ENCODE measurements around the gene AQP5. TPM values are rescaled to one million over a fixed set of nuclear protein-coding genes. Genes with fewer than 3 reads are reported as not detected.

Gene AQP5
- total and polyA plus RNA-seq, 2 experiments from 2014 or later = not detected

- no peaks in the 10 kb centered on the region for H3K36me3 ChIP-seq (ENCODE audit: low read depth)
- whole genome bisulfite sequencing, 2 experiments (ENCODE audit: low coverage in 1 of 2, low lambda C conversion rate in 2 of 2, missing lambda C conversion rate in 2 of 2) = 72 to 75% methylated on average over 12 of the region's 12 CpGs
Measured at GRCh38 chr12:49969651-49970429, 8.2 kb downstream of the AQP5 start.

GRCh38 chr12:49970658-49971057 lies 9.0 kb downstream of the AQP5 start:
- no peak for DNase-seq
- H3K9ac ChIP-seq = no peak overlapping the region

More at GRCh38 chr12:49969651-49970429, 8.2 kb downstream of the AQP5 start:
- no peaks in the 10 kb centered on the region for H4K20me1 ChIP-seq (ENCODE audit: insufficient read depth)
- no peaks in the 10 kb centered on the region for H3F3A ChIP-seq (ENCODE audit: insufficient read depth)
- H3K9me3 ChIP-seq (ENCODE audit: low read depth) = no peaks in the 10 kb centered on the region
- no peak overlapping the region for H3K4me2 ChIP-seq (ENCODE audit: unreplicated experiment)
- H3K4me3 ChIP-seq = no peak overlapping the region
- H3K27me3 ChIP-seq (replicated peaks; ENCODE audit: insufficient read depth) = peaks cover 15% of the 10 kb centered on the region
- TF ChIP-seq EZH2phosphoT487 (IDR thresholded peaks at IDR 0.05; ENCODE audit: insufficient read depth, low read depth) = no peak
- no peak for TF ChIP-seq EZH2 (IDR thresholded peaks at IDR 0.05; ENCODE audit: insufficient read depth, poor library complexity, severe bottlenecking)
- in situ Hi-C loops (cut with MboI) = loop anchor here (5.0 kb wide), 1 partner anchor 87 kb away; the partner anchor contains the start of gene ASIC1
- no peak overlapping the region for H3K27ac ChIP-seq
- H2AFZ ChIP-seq = no peak overlapping the region
- no peak overlapping the region for H3K9ac ChIP-seq
- H3K4me1 ChIP-seq (ENCODE audit: insufficient read depth) = no peaks in the 10 kb centered on the region
- H3K79me2 ChIP-seq (ENCODE audit: insufficient read depth) = no peaks in the 10 kb centered on the region
- H3K9me2 ChIP-seq (ENCODE audit: insufficient read depth) = no peaks in the 10 kb centered on the region
- no peak for DNase-seq

DNA sequence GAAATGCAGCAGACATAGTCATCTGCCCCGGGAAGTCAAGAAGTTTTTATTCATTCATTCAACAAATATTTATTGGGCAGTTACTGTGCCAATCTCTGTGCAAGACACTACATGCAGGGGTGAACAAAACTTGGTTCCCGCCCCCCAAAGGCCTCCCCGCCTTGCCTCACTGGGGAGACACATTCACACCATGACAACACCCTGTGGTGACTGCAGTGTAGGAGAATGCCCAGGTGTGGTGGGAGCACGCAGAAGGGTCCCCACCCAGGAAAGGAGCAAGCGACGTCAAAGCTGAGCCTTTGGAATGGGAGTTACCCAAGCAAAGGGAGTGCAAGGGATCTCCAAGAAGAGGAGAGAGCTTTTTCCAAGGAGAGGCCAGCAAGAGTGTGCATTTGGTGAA lies 9.5 kb downstream of the AQP5 start:
- Histone ChIP-seq H2AFZ (no peak overlapping the region), H3F3A (ENCODE audit: insufficient read depth) (no peaks in the 10 kb centered on the region), H3K9me3 (ENCODE audit: low read depth) (no peaks in the 10 kb centered on the region), H3K79me2 (ENCODE audit: insufficient read depth) (no peaks in the 10 kb centered on the region), H3K9ac (no peak overlapping the region), H3K4me2 (ENCODE audit: unreplicated experiment) (no peak overlapping the region), H3K9me2 (ENCODE audit: insufficient read depth) (no peaks in the 10 kb centered on the region), H3K4me3 (no peak overlapping the region), H4K20me1 (ENCODE audit: insufficient read depth) (no peaks in the 10 kb centered on the region), H3K27ac (no peak overlapping the region), H3K36me3 (ENCODE audit: low read depth) (no peaks in the 10 kb centered on the region), H3K27me3 (replicated peaks; ENCODE audit: insufficient read depth) (peaks cover 15% of the 10 kb centered on the region), H3K4me1 (ENCODE audit: insufficient read depth) (no peaks in the 10 kb centered on the region)
- WGBS, 2 experiments (ENCODE audit: low coverage in 1 of 2, low lambda C conversion rate in 2 of 2, missing lambda C conversion rate in 2 of 2) = 59 to 63% methylated on average over 6 of the region's 6 CpGs
- DNase-seq = no peak
- in situ Hi-C loops (cut with MboI) = no loop called here
- no peak for TF ChIP-seq EZH2 (IDR thresholded peaks at IDR 0.05; ENCODE audit: insufficient read depth, poor library complexity, severe bottlenecking)
- TF ChIP-seq EZH2phosphoT487 (IDR thresholded peaks at IDR 0.05; ENCODE audit: insufficient read depth, low read depth) = no peak

More at GRCh38 chr12:49970658-49971057, 9.0 kb downstream of the AQP5 start:
- H3K79me2 ChIP-seq (ENCODE audit: insufficient read depth) = no peaks in the 10 kb centered on the region
- no peaks in the 10 kb centered on the region for H3K9me2 ChIP-seq (ENCODE audit: insufficient read depth)
- H3K4me3 ChIP-seq = no peak overlapping the region
- H3K9me3 ChIP-seq (ENCODE audit: low read depth) = no peaks in the 10 kb centered on the region
- H3K27me3 ChIP-seq (replicated peaks; ENCODE audit: insufficient read depth) = peaks cover 15% of the 10 kb centered on the region
- H4K20me1 ChIP-seq (ENCODE audit: insufficient read depth) = no peaks in the 10 kb centered on the region
- H3K4me1 ChIP-seq (ENCODE audit: insufficient read depth) = no peaks in the 10 kb centered on the region
- H3K4me2 ChIP-seq (ENCODE audit: unreplicated experiment) = no peak overlapping the region
- no peak overlapping the region for H2AFZ ChIP-seq
- no peak overlapping the region for H3K27ac ChIP-seq
- TF ChIP-seq EZH2phosphoT487 (IDR thresholded peaks at IDR 0.05; ENCODE audit: insufficient read depth, low read depth) = no peak
- no peak for TF ChIP-seq EZH2 (IDR thresholded peaks at IDR 0.05; ENCODE audit: insufficient read depth, poor library complexity, severe bottlenecking)
- H3F3A ChIP-seq (ENCODE audit: insufficient read depth) = no peaks in the 10 kb centered on the region
- in situ Hi-C loops (cut with MboI) = no loop called here
- H3K36me3 ChIP-seq (ENCODE audit: low read depth) = no peaks in the 10 kb centered on the region
- 48 to 56% methylated on average over 9 to 10 of the region's 10 CpGs for WGBS, 2 experiments (ENCODE audit: low coverage in 1 of 2, low lambda C conversion rate in 2 of 2, missing lambda C conversion rate in 2 of 2)

DNA sequence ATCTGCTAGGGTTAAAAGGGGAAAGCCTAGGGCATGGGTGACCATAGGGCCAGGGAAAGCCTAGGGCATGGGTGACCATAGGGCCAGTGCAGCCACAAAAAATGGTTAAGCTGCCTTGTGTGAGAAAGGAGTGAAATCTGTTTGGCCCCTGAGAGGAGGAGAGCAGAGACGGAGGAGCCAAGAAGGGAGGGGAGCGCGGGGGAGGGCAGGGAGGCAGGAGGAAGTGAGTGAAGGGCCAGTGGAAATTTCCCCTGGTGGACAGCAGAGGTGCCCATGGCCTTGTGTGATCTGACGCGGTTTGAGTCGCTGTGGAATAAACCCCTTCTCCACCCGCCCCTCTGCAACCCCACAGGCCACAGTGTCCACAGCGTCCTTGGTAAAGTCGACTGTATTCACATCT lies 10.5 kb downstream of the AQP5 start:
- in situ Hi-C loops (cut with MboI) = no loop called here
- WGBS, 2 experiments (ENCODE audit: low coverage in 1 of 2, low lambda C conversion rate in 2 of 2, missing lambda C conversion rate in 2 of 2) = 83 to 89% methylated on average over 8 to 9 of the region's 9 CpGs
- H3K9ac ChIP-seq = no peak overlapping the region
- H4K20me1 ChIP-seq (ENCODE audit: insufficient read depth) = no peaks in the 10 kb centered on the region
- H2AFZ ChIP-seq = no peak overlapping the region
- H3K27me3 ChIP-seq (replicated peaks; ENCODE audit: insufficient read depth) = peaks cover 15% of the 10 kb centered on the region
- no peak overlapping the region for H3K4me3 ChIP-seq
- no peak overlapping the region for H3K4me2 ChIP-seq (ENCODE audit: unreplicated experiment)
- H3K27ac ChIP-seq = no peak overlapping the region
- no peaks in the 10 kb centered on the region for H3K9me3 ChIP-seq (ENCODE audit: low read depth)
- H3K9me2 ChIP-seq (ENCODE audit: insufficient read depth) = no peaks in the 10 kb centered on the region
- no peak for DNase-seq
- H3K4me1 ChIP-seq (ENCODE audit: insufficient read depth) = no peaks in the 10 kb centered on the region
- TF ChIP-seq EZH2phosphoT487 (IDR thresholded peaks at IDR 0.05; ENCODE audit: insufficient read depth, low read depth) (no peak), EZH2 (IDR thresholded peaks at IDR 0.05; ENCODE audit: insufficient read depth, poor library complexity, severe bottlenecking) (no peak)
- no peaks in the 10 kb centered on the region for H3F3A ChIP-seq (ENCODE audit: insufficient read depth)
- H3K79me2 ChIP-seq (ENCODE audit: insufficient read depth) = no peaks in the 10 kb centered on the region
- H3K36me3 ChIP-seq (ENCODE audit: low read depth) = no peaks in the 10 kb centered on the region

Data from GM23248 (cell line).